WI38 (cell line): ENCODE results near the gene NCKAP1.

ENCODE experiments used
- H3K4me3 ChIP-seq: 2 replicates; pipeline ENCODE4 v1.5.1; 2011; ENCODE audit warnings: low read depth, mild to moderate bottlenecking, control low read depth, low read length
- CTCF ChIP-seq: IDR thresholded peaks from 2 replicates; pipeline ENCODE4 v1.5.1; 2012; ENCODE audit warnings: low read depth, mild to moderate bottlenecking, control low read depth, low read length

NCKAP1 gene

GRCh38 chr2:182954789-182955188, 83.5 kb downstream of the NCKAP1 start:
- no peak for TF ChIP-seq CTCF
- H3K4me3 ChIP-seq = no peak overlapping the region

DNA sequence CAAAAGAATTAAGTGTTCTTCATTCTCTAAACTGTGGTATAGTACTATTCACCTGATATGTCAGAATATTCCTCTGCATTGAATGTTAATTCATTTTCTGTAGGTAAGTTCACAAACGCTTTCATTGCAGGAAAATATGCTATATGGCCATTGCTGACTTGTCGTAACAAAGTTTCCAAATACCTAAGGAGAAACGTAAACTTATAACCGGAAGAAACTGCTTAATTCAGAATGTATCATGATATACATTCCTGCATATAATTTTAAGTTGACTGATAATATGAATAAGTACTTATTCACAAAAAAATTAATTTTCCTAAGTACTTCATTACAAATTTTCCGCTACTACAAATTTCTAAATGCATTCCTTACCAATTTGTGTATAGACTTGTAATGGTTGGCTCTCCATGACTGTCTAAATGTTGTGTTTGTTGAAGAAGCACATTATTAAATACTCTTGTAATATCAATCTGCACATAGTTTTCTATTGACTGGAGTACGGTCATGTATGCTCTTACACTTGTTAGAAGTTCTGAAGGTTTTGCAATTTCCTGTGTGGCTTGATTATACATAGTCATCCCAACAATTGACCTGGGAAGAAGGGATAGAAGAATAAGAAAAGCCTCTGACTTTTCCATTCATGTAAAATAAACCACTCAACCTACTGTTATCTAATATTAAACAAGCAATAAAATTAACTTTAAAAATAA, 85.4 kb downstream of the NCKAP1 start:
- TF ChIP-seq CTCF = no peak
- H3K4me3 ChIP-seq = no peak overlapping the region

DNA sequence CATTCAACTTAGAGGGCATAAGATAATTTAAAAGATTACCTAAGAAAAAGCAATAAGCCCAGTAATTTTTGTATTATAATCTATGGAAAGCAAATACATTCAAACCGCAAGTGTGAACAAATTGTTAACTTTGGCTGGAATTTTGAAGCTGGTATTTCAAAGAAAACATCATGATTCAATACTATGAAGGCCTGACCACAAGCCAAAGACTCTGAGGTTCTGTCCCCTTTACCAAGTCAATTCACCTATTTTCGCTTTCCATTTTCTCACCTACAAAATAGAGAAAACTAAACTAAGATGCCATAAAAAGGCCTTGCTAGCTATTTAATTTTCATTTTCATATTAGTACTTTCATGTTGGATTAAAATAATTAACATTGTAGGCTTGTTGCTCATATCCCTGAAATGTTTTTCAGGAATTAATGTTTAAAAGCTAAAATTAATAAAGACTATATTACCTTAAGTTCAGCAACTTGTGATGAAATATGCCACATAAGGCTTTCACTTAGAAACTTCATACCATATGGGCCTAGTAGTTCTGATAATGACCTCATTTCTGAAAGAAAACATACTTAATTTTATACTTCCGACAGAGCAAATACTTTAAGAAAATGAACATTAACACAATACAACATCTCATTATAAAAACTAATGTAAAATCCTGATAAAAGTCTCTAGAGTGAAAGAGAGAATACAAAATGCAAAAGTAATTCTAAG, 86.2 kb downstream of the NCKAP1 start:
- no peak for TF ChIP-seq CTCF
- no peak overlapping the region for H3K4me3 ChIP-seq

GRCh38 chr2:182950546-182950945, 87.7 kb downstream of the NCKAP1 start:
- TF ChIP-seq CTCF = no peak
- H3K4me3 ChIP-seq = no peak overlapping the region

DNA sequence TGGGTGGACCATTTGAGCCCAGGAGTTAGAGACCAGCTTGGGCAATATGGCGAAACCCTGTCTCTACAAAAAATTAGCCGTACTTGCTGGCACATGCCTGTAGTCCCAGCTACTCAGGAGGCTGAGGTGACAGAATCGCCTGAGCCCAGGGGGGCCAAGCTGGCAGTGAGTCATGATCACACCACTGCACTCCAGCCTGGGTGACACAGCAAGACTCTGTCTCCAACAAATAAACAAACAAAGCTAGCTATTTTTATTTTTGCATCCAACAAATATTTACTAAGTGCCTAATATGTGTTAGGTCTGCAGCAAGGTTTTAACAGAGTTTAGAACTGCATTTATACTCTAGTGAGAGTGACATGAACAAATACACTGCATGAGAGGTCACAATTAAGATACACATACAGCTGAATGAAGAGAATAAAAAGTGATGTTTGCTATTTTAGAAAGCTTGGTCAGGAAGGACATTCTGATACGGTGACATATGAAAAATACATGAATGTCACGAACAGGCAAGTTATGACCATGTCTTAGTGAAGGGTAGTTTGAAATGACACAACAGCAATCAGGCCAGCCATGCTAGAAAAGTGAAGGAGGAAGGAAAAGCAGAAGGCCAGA, 88.6 kb downstream of the NCKAP1 start:
- H3K4me3 ChIP-seq = no peak overlapping the region
- TF ChIP-seq CTCF = no peak

GRCh38 chr2:182949052-182949451, 89.2 kb downstream of the NCKAP1 start:
- TF ChIP-seq CTCF = no peak
- H3K4me3 ChIP-seq = no peak overlapping the region

GRCh38 chr2:182946958-182947369, 91.3 kb downstream of the NCKAP1 start:
- no peak overlapping the region for H3K4me3 ChIP-seq
- no peak for TF ChIP-seq CTCF
